Pancreas (tissue), 10 donors: ENCODE data around the gene RNF212. TPM values are rescaled to one million over a fixed set of nuclear protein-coding genes. Genes with fewer than 3 reads are reported as not detected.

Experiments
- ATAC-seq, 4 donors: fragments of 200-7000 bp; cut with Tn5 transposase; one replicate each; pipeline versions ENCODE4 v1.8.0 to v1.9.1; 2020; ENCODE audit warnings: mild to moderate bottlenecking in 4 of 4, moderate library complexity in 4 of 4
- DNase-seq, 6 donors: peaks; one replicate each; pipeline ENCODE4 v3.0.0-alpha.2; 2020
- FAIRE-seq: peaks from 2 replicates; lab custom pipeline; 2012; peaks lifted over from hg19 to GRCh38; lab: Jason Lieb, UNC
- H3K27ac ChIP-seq, 4 donors: fragments of 200-600 bp; sonication (generic); 1 replicate in 3 of 4; 2 replicates in 1 of 4; pipeline versions ENCODE4 v1.5.0 to v1.8.0; 2020
- H3K27me3 ChIP-seq, 4 donors: fragments of 200-600 bp; one replicate each; pipeline ENCODE4 v1.8.0; 2021
- H3K36me3 ChIP-seq, 3 donors: fragments of 200-600 bp; sonication (generic) in 1 of 3; one replicate each; pipeline versions ENCODE4 v1.5.0 to v1.8.0; 2020 to 2021
- H3K4me1 ChIP-seq, 3 donors: fragments of 200-600 bp; one replicate each; pipeline ENCODE4 v1.8.0; 2021
- H3K4me3 ChIP-seq, 4 donors: fragments of 200-600 bp; sonication (generic) in 2 of 4; one replicate each; pipeline versions ENCODE4 v1.5.0 to v1.8.0; 2020 to 2021
- H3K9me3 ChIP-seq, 4 donors: fragments of 200-600 bp; one replicate each; pipeline ENCODE4 v1.8.0; 2021
- WGBS, 2 donors: extraction: QIAGEN DNeasy Blood & Tissue Kit; methylation state at CpG; one replicate each; pipeline ENCODE4 v1.1.7; 2013; 5-methylcytosine and 5-hydroxymethylcytosine counted together
- intact Hi-C, 3 donors: fragments of 100-400 bp; cut with DNase I; formaldehyde crosslinking; loops; one replicate each; pipeline versions ENCODE4 v1.11.1 to v1.14.2; 2022
- polyA plus RNA-seq, 2 donors: library from polyadenylated mRNA; stranded (reverse); fragments of 200-250 nt; gene quantifications; one replicate each; pipeline ENCODE4 v1.2.3, GENCODE V29; 2013
- total RNA-seq, 6 donors: library from RNA; stranded (reverse); fragmentation: NEBNext Ultra II Directional in 4 of 6; extraction: Animal tissue kit (Norgen Biotek cat#: 25700) in 4 of 6; gene quantifications; one replicate each; pipeline versions ENCODE4 v1.2.1 to v1.2.4, GENCODE V29; 2021 to 2023
- TF ChIP-seq, protein P1 (sequence below), 4 donors: fragments of 200-600 bp; sonication (generic) in 3 of 4; IDR thresholded peaks; one replicate each; pipeline versions ENCODE4 v1.5.0 to v1.8.0; 2021; ENCODE audit warnings: antibody characterized with exemption in 4 of 4
- donor health status: healthy with polysubstance abuse.
- donor health status: DM: no; HTN: no; CAD: no; lungs with moderate emphysema.
- donor health status: DM: no; HTN: no; CAD: no.
- donor health status: control.
- donor health status: control.
- donor health status: Bipolar disorder and iron deficiency.
- donor health status: DM: yes; HTN: yes; CAD: no.
- donor health status: DM: no; HTN: no; CAD: no.
- donor health status: DM: no; HTN: no; CAD: no.
- donor health status: DM: yes; HTN: yes; CAD: no.

Gene RNF212
- total and polyA plus RNA-seq, 8 donors, result 12.0 to 40.3 (median 19.2) TPM

DNA sequence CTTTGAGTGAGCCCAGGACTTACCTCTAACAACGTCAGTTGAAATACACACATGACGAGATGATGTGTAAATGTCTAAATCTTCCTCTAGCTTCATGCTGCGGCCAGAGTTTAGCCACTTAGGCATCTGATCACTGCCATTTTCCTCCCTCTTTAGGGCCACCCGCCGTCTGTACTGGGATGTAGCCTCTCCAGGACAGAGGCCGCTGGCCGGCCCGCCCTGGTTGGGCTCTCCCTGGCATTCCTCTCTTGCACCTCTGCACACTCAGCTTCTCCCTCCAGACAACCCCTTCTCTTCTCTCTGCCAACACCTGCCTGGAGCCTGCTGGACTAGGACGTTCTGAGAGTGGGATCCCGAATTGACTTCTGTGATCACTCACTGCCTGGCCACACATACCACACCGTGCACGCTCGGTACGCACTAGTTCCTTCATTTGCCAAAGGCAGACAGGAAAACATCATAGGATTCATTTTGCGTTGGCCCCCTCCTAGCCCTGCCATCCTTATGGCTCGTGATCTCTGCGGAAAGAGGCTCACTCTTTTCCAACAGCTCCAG, 33.6 kb downstream of the RNF212 start:
- TF ChIP-seq, protein P1, sequence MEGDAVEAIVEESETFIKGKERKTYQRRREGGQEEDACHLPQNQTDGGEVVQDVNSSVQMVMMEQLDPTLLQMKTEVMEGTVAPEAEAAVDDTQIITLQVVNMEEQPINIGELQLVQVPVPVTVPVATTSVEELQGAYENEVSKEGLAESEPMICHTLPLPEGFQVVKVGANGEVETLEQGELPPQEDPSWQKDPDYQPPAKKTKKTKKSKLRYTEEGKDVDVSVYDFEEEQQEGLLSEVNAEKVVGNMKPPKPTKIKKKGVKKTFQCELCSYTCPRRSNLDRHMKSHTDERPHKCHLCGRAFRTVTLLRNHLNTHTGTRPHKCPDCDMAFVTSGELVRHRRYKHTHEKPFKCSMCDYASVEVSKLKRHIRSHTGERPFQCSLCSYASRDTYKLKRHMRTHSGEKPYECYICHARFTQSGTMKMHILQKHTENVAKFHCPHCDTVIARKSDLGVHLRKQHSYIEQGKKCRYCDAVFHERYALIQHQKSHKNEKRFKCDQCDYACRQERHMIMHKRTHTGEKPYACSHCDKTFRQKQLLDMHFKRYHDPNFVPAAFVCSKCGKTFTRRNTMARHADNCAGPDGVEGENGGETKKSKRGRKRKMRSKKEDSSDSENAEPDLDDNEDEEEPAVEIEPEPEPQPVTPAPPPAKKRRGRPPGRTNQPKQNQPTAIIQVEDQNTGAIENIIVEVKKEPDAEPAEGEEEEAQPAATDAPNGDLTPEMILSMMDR (IDR thresholded peaks at IDR 0.05), result no peak
- Histone ChIP-seq H3K36me3 (no peaks in the 10 kb centered on the region), H3K9me3 (no peaks in the 10 kb centered on the region), H3K27me3 (no peaks in the 10 kb centered on the region), H3K27ac (no peak overlapping the region), H3K4me3 (no peak overlapping the region), H3K4me1 (peaks cover 9 to 17% (median 15%) of the 10 kb centered on the region in 3 donors)
- no peak for DNase-seq
- ATAC-seq, result no peak
- FAIRE-seq, result no peak
- WGBS, 2 donors, result 89 to 90% methylated on average over 17 of the region's 17 CpGs
- intact Hi-C loops, result no loop called here

DNA sequence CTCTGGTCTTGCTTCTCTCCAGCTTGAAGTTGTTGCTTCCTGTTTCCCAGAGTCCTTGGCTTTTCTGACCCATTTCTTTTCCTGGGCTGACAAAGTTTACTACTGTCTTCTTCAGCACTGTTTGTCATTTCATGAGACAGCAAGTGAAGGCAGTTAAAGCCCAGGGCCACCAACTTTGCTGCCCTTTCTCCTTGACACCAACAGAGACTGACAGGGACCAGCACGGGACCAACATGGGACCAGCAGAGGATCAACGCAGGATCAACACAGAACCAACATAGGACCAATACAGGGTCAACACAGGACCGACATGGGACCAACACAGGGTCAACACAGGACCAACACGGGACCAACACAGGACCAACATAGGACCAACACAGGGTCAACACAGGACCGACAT, 34.9 kb downstream of the RNF212 start:
- H3K9me3 ChIP-seq, result no peaks in the 10 kb centered on the region
- ATAC-seq (no peak), DNase-seq (no peak), FAIRE-seq (no peak)
- intact Hi-C loops, result no loop called here
- no peaks in the 10 kb centered on the region for H3K36me3 ChIP-seq
- 94 to 97% methylated on average over 5 of the region's 5 CpGs for WGBS, 2 donors
- H3K4me1 ChIP-seq, result peaks cover 9 to 15% (median 13%) of the 10 kb centered on the region in 3 donors
- no peak overlapping the region for H3K27ac ChIP-seq
- H3K4me3 ChIP-seq, result no peak overlapping the region
- TF ChIP-seq, protein P1 (IDR thresholded peaks at IDR 0.05), result no peak
- no peaks in the 10 kb centered on the region for H3K27me3 ChIP-seq

DNA sequence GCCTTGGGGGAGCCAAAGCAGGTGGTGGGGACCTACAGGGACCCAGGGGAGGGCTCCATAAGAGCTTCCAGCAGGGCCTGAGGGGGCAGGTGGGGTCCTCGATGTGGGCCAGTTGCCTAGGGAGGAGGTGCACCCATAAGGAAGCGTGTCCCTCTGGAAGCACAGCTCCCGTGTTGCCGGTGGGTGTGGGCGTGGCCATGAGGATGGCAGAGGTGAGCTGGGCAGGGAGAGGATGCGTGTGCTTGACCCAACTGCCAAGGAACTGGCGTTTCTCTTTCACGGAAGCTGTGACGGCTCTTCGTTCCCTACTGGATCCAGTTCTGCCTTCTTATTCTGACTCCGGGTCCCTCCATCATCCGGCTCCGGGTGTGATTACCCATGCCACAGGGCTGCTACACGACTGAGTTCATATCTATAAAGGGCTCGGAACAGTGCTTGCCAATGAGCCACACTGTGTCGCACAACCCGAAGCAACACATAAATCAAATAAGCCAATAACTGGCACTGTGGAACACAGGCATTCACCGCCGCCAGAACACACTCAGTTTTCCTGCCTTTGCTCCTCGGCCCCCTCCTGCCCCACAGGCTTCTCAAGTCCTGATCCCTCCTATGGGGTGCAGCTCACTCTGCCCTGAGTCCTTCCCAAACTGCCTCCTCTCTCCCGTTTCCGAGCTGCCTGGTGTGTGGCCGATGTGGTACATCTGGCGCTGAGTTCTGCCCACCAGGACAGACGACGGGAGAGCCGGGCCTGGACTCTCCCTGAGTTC, 35.5 kb downstream of the RNF212 start:
- Histone ChIP-seq H3K4me3 (no peak overlapping the region), H3K36me3 (no peaks in the 10 kb centered on the region), H3K9me3 (no peaks in the 10 kb centered on the region), H3K4me1 (peaks cover 5 to 11% (median 11%) of the 10 kb centered on the region in 3 donors), H3K27ac (no peak overlapping the region), H3K27me3 (no peaks in the 10 kb centered on the region)
- 93% methylated on average over 27 of the region's 27 CpGs for WGBS, 2 donors
- no peak for ATAC-seq
- TF ChIP-seq, protein P1 (IDR thresholded peaks at IDR 0.05), result no peak
- no peak for FAIRE-seq
- intact Hi-C loops, result no loop called here
- no peak for DNase-seq

DNA sequence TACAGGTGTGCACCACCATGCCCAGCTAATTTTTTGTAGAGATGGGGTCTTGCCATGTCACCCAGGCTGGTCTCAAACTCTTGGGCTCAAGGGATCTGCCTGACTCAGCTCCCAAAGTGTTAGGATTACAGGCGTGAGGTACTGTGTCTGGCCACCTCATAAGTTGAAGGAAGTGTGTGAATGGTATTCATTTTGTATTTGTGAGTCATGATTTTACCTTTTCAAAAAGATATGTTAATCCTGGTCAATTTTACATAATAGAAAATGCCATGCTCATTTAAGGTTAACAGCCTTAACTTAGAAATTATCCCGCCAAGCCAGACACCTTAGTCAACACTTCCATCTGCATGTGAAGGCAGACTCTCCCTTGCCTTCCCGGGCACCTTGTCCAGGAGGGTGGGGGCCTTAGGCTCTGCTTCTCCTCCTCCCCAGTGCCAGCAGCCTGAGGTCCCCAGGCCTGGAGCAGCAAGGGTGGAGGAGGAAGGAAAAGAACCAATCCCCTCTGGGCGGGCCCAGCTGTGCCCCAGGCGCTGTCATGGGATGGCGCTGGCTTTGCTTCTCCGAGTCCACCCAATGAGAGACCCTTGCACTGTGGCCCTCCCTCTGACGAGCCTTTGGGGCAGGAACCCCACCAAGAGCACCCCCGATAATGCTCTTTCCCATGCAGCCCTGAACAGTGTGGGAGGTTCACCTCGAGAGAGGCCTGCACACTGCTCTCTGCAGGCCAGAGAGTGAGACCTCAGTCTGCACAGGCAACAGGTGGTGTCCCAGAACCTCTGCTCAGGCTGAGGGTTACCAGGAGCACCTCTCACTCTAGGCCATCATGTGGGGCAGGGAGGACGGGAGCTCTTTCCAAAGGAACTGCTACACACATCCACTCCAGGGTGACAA, 37.3 kb downstream of the RNF212 start:
- no peak for FAIRE-seq
- H3K4me3 ChIP-seq, result no peak overlapping the region
- no peaks in the 10 kb centered on the region for H3K9me3 ChIP-seq
- intact Hi-C loops, result no loop called here
- no peak for ATAC-seq
- no peaks in the 10 kb centered on the region for H3K27me3 ChIP-seq
- peaks cover 0 to 4% (median 0%) of the 10 kb centered on the region in 3 donors for H3K4me1 ChIP-seq
- DNase-seq, result peak in 1 of 6 donors; percentile 58
- H3K27ac ChIP-seq, result no peak overlapping the region
- H3K36me3 ChIP-seq, result no peaks in the 10 kb centered on the region
- 82 to 85% methylated on average over 11 of the region's 11 CpGs for WGBS, 2 donors
- TF ChIP-seq, protein P1 (IDR thresholded peaks at IDR 0.05), result no peak
